ENCODE data around the gene TTLL3. TPM values are rescaled to one million over a fixed set of nuclear protein-coding genes. Genes with fewer than 3 reads are reported as not detected.

Gene TTLL3
- total and polyA plus RNA-seq, 2 of the 13 experiments (the other 11 are each of a cell fraction or from before 2014, with no cell fraction given) = 9.5 to 51.2 TPM

DNA sequence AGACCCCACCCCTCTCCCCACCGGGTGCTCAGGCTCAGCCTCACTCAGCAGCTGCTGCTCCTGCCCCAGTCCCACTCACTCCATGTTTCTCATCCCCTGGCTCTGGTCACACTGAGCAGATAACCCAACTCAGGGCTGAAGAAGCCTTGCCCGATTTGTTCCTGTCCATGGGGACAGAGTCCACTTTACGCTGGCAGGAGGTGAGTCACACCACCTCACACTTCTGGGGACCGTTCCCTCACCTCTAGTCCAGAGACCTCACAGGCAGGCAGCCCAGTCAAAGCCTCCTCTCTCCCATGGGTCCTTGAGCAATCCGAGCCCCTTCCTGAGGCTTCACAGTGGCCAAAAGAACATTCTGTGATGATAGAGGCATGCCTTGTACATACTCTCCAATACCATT is 68.6 kb downstream of the TTLL3 start (continued):
- TF ChIP-seq LBX2 (CRISPR knock-in tag; IDR thresholded peaks at IDR 0.05; ENCODE audit: borderline replicate concordance) (no peak), NR0B2 (CRISPR knock-in tag; IDR thresholded peaks at IDR 0.05) (no peak), MED13 (CRISPR knock-in tag; IDR thresholded peaks at IDR 0.05) (no peak), ZNF687 (CRISPR knock-in tag; IDR thresholded peaks at IDR 0.05) (peak; percentile 82), BCL6 (CRISPR knock-in tag; IDR thresholded peaks at IDR 0.05) (no peak), KDM1A (CRISPR knock-in tag; IDR thresholded peaks at IDR 0.05) (no peak), ZNF256 (CRISPR knock-in tag; conservative IDR thresholded peaks at IDR 0.05) (no peak), ZNF468 (CRISPR knock-in tag; IDR thresholded peaks at IDR 0.05) (no peak), ATF7 (IDR thresholded peaks at IDR 0.05) (no peak), ATF7 (CRISPR knock-in tag; IDR thresholded peaks at IDR 0.05) (no peak), FUBP1 (CRISPR knock-in tag; IDR thresholded peaks at IDR 0.05; ENCODE audit: borderline replicate concordance) (no peak), ZFP41 (CRISPR knock-in tag; IDR thresholded peaks at IDR 0.05; ENCODE audit: borderline replicate concordance) (no peak), TERF1 (CRISPR knock-in tag; IDR thresholded peaks at IDR 0.05) (no peak), SP4 (CRISPR knock-in tag; IDR thresholded peaks at IDR 0.05) (peak; percentile 14; the same call in 1 of the 2 replicates), CERS6 (CRISPR knock-in tag; IDR thresholded peaks at IDR 0.05) (no peak), MTA3 (CRISPR knock-in tag; IDR thresholded peaks at IDR 0.05) (no peak), GATAD1 (CRISPR knock-in tag; IDR thresholded peaks at IDR 0.05) (no peak; the same call in 1 of the 2 replicates)
- TF ChIP-seq, protein P1, sequence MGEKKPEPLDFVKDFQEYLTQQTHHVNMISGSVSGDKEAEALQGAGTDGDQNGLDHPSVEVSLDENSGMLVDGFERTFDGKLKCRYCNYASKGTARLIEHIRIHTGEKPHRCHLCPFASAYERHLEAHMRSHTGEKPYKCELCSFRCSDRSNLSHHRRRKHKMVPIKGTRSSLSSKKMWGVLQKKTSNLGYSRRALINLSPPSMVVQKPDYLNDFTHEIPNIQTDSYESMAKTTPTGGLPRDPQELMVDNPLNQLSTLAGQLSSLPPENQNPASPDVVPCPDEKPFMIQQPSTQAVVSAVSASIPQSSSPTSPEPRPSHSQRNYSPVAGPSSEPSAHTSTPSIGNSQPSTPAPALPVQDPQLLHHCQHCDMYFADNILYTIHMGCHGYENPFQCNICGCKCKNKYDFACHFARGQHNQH (CRISPR knock-in tag; IDR thresholded peaks at IDR 0.05) = peak; percentile 66; the same call in 1 of the 2 replicates

Measured in HepG2 (cell line).